ENCODE measurements around the gene FMO3.

FMO3 gene

DNA sequence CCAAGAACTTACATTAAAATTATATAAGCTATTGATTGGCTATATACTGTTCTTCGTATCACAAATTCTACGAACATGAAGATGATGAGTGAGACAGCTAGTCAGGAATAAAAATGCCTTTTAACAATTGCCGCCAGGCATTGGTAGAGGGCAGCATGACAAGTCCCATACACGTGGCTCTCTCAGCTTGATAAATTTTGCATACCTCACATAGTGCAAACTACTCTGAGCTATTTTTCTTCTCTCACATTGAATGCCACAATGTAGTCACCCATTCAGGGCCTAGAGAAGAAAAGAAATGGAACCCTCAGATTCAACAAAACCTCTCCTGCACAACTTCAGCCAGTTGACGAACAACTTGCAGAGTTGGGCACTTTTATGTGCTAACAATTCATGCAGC, 67.4 kb downstream of the FMO3 start:
- DNase-seq (ENCODE audit: low spot score) (no peak), FAIRE-seq (no peak)

- FAIRE-seq = no peak
- DNase-seq (ENCODE audit: low spot score) = no peak
These were observed 67.8 kb downstream of the FMO3 start for GRCh38 chr1:171158551-171158950.

DNA sequence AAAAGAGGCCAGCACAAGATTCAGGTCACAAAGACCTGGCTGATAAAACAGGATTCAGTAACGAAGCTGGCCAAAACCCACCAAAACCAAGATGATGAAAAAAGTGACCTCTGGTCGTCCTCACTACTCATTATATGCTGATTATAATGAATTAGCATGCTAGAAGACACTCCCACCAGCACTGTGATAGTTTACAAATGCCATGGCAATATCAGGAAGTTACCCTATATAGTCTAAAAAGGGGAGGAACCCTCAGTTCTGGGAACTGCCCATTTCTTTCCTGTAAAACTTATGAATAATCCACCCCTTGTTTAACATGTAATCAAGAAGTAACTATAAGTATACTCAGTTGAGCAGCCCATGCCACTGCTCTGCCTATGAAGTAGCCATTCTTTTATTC, 68.4 kb downstream of the FMO3 start:
- DNase-seq (ENCODE audit: low spot score) (no peak), FAIRE-seq (no peak)

- FAIRE-seq (no peak), DNase-seq (ENCODE audit: low spot score) (no peak)
These were observed 69.5 kb downstream of the FMO3 start for GRCh38 chr1:171160211-171160610.

DNA sequence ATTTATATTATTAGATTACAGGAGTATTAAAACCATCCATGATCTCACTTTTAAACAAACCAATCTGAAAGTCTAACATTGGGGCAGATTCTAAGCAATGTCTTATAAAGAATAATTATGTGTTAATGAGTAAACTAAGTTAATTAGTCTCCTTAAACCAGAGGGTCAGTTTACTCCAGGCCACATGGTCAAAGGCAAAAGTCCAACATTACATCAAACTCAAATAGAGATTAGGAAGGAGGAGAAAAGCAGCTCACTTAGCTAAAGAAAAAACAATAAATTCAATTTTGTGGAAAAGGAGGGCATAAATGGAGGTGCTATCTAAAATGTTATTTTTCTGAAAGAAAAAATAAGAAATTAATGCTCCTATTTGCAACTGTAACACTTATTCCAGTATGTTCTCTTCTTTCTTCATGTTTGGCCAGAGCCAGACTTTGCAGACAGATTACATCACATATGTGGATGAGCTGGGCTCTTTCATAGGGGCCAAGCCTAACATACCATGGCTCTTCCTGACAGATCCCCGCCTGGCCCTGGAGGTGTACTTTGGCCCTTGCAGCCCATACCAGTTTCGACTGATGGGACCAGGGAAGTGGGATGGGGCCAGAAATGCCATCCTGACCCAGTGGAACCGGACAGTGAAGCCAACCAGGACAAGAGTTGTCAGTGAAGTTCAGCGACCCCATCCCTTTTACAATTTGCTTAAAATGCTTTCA, 70.1 kb downstream of the FMO3 start:
- FAIRE-seq = no peak
- DNase-seq (ENCODE audit: low spot score) = no peak

DNA sequence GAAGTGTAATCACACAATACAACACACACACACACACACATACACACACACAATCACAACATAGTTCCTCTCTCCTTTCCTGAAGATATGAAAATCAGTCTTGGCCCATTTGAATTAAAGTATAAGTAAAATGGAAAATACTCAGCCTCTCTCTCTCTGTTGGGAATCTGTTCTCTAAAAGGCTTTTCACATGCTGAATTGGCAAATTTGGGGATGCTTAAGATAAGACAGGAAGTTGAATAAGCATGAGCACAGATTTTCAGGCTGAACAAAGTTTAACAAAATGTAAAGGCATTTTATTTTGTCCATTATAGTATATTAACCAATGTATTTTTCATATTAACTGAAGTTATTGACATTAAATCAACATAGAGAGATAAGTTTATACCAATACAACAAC, 70.7 kb downstream of the FMO3 start:
- no peak for DNase-seq (ENCODE audit: low spot score)
- FAIRE-seq = no peak

GRCh38 chr1:171166361-171166760, 75.7 kb downstream of the FMO3 start:
- no peak for DNase-seq (ENCODE audit: low spot score)
- no peak for FAIRE-seq

All from RCC 7860 (cell line).